Measurements from ENCODE around the gene DROSHA. TPM values are rescaled to one million over a fixed set of nuclear protein-coding genes. Genes with fewer than 3 reads are reported as not detected.

The DROSHA gene
- total RNA-seq, 1 experiment from 2014 or later = 73.5 TPM

DNA sequence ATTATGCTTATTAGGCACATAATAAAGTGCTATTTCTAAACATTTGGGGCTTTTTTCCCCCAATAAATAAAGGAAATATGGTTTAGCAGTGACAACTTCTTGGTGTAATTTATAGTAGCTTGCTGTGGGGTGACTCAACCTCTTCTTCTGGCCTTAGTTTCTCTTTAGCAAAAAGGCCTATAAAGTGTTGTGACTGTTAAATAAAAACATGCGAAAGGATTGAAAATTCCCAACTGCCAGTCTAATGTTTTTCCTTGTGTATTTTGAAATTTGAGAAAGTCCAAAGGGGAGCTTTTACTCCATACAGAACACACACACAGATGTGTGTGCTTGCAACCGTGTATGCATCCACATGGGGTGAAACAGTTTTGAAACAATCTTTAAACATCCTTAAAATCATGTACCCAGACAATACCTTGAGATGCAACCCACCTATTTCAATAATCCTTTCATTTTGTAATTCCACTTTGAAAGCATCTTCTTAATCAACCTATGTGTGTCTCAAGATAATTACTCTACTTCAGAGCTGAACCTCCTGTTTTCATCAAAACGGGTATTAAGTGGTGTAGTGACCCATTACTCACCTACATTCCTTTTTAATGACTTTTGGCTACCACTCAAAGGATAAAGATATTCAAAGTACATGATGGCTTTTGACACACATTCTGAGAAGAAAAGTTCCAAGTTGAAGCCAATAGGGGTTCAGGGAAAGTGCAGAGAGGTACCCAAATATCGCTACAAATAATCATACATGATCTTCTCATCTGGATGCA lies 123.8 kb downstream of the DROSHA start:
- Histone ChIP-seq H3K27me3 (ENCODE audit: insufficient read depth, low read length) (no peaks in the 10 kb centered on the region), H3K9ac (ENCODE audit: low read length) (no peak overlapping the region), H3K79me2 (ENCODE audit: insufficient read depth, low read length) (no peaks in the 10 kb centered on the region), H3K36me3 (ENCODE audit: control insufficient read depth in 1 of 2, insufficient read depth in 2 of 2, low read length in 2 of 2) (peaks cover 3 to 5% of the 10 kb centered on the region in 2 experiments; a peak in 3 of 4 replicates), H2AFZ (ENCODE audit: low read depth, low read length, poor library complexity, severe bottlenecking) (no peak overlapping the region), H3K4me2 (ENCODE audit: low read length) (peak overlapping the region; percentile 22; the same call in 1 of the 2 replicates), H3K4me1 (ENCODE audit: control insufficient read depth in 1 of 2, insufficient read depth in 2 of 2, low read length in 2 of 2) (peaks cover 4 to 17% of the 10 kb centered on the region in 2 experiments; a peak in 3 of 4 replicates), H3K9me3 (ENCODE audit: control insufficient read depth in 1 of 2, insufficient read depth in 1 of 2, low read depth in 1 of 2, low read length in 2 of 2) (no peaks in the 10 kb centered on the region), H3K4me3 (replicated peaks in 1 of 2; ENCODE audit: low read depth in 1 of 2, low read length in 2 of 2) (no peak overlapping the region), H3K9me2 (ENCODE audit: insufficient read depth) (no peaks in the 10 kb centered on the region), H3K27ac (ENCODE audit: low read depth, low read length) (no peak overlapping the region), H4K20me1 (ENCODE audit: insufficient read depth) (peaks cover 4% of the 10 kb centered on the region; the same call in 1 of the 2 replicates)
- ChIA-PET RAD21 (ENCODE audit: low non-redundant PET in 1 of 2, low total read pairs in 2 of 2, uncharacterized antibody in 2 of 2, unreplicated experiment in 2 of 2) (no interaction called here), CTCF (no interaction called here), POLR2A (no interaction called here)
- BruUV-seq (replicated peaks) = no TSS peak
- intact Hi-C loops (cut with micrococcal nuclease) = no loop called here
- DNase-seq (ENCODE audit: low read depth, low spot score) (no peak), ATAC-seq (no peak)
- no peak for TF ChIP-seq EZH2phosphoT487 (IDR thresholded peaks at IDR 0.05; ENCODE audit: borderline replicate concordance)
- TF ChIP-seq, protein P1, sequence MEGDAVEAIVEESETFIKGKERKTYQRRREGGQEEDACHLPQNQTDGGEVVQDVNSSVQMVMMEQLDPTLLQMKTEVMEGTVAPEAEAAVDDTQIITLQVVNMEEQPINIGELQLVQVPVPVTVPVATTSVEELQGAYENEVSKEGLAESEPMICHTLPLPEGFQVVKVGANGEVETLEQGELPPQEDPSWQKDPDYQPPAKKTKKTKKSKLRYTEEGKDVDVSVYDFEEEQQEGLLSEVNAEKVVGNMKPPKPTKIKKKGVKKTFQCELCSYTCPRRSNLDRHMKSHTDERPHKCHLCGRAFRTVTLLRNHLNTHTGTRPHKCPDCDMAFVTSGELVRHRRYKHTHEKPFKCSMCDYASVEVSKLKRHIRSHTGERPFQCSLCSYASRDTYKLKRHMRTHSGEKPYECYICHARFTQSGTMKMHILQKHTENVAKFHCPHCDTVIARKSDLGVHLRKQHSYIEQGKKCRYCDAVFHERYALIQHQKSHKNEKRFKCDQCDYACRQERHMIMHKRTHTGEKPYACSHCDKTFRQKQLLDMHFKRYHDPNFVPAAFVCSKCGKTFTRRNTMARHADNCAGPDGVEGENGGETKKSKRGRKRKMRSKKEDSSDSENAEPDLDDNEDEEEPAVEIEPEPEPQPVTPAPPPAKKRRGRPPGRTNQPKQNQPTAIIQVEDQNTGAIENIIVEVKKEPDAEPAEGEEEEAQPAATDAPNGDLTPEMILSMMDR (IDR thresholded peaks at IDR 0.05 in 2 of 3, conservative IDR thresholded peaks at IDR 0.05 in 1 of 3; ENCODE audit: borderline replicate concordance in 1 of 3, insufficient read depth in 1 of 3, low read depth in 2 of 3, low read length in 2 of 3) = no peak
- no peak for TF ChIP-seq RAD21 (IDR thresholded peaks at IDR 0.05; ENCODE audit: low read depth)
- TF ChIP-seq, protein P2, sequence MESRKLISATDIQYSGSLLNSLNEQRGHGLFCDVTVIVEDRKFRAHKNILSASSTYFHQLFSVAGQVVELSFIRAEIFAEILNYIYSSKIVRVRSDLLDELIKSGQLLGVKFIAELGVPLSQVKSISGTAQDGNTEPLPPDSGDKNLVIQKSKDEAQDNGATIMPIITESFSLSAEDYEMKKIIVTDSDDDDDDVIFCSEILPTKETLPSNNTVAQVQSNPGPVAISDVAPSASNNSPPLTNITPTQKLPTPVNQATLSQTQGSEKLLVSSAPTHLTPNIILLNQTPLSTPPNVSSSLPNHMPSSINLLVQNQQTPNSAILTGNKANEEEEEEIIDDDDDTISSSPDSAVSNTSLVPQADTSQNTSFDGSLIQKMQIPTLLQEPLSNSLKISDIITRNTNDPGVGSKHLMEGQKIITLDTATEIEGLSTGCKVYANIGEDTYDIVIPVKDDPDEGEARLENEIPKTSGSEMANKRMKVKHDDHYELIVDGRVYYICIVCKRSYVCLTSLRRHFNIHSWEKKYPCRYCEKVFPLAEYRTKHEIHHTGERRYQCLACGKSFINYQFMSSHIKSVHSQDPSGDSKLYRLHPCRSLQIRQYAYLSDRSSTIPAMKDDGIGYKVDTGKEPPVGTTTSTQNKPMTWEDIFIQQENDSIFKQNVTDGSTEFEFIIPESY (IDR thresholded peaks at IDR 0.05; ENCODE audit: extremely low read depth, insufficient replicate concordance, low read length) = no peak
- TF ChIP-seq EGR1 (IDR thresholded peaks at IDR 0.05; ENCODE audit: low read depth) = no peak
- TF ChIP-seq TCF7L2 (IDR thresholded peaks at IDR 0.05; ENCODE audit: borderline replicate concordance, extremely low read depth, insufficient read depth, insufficient read length) = no peak
- TF ChIP-seq EZH2 (IDR thresholded peaks at IDR 0.05) = no peak
- no peak for TF ChIP-seq CBX3 (IDR thresholded peaks at IDR 0.05; ENCODE audit: low read depth)
- TF ChIP-seq SIN3A (IDR thresholded peaks at IDR 0.05; ENCODE audit: low read depth) = no peak
- no peak for TF ChIP-seq FOSL1 (IDR thresholded peaks at IDR 0.05; ENCODE audit: low read depth)
- TF ChIP-seq SP1 (IDR thresholded peaks at IDR 0.05; ENCODE audit: low read depth) = no peak
- no peak for TF ChIP-seq ZFX (IDR thresholded peaks at IDR 0.05)
